UCSD-AML1 (cell line): ENCODE results near the gene DAPK1.

Experiments
- DNase-seq: peaks from one replicate; lab custom pipeline; 2025; ENCODE audit not compliant: unreplicated experiment; lab: John Stamatoyannopoulos, UW

Gene DAPK1

DNA sequence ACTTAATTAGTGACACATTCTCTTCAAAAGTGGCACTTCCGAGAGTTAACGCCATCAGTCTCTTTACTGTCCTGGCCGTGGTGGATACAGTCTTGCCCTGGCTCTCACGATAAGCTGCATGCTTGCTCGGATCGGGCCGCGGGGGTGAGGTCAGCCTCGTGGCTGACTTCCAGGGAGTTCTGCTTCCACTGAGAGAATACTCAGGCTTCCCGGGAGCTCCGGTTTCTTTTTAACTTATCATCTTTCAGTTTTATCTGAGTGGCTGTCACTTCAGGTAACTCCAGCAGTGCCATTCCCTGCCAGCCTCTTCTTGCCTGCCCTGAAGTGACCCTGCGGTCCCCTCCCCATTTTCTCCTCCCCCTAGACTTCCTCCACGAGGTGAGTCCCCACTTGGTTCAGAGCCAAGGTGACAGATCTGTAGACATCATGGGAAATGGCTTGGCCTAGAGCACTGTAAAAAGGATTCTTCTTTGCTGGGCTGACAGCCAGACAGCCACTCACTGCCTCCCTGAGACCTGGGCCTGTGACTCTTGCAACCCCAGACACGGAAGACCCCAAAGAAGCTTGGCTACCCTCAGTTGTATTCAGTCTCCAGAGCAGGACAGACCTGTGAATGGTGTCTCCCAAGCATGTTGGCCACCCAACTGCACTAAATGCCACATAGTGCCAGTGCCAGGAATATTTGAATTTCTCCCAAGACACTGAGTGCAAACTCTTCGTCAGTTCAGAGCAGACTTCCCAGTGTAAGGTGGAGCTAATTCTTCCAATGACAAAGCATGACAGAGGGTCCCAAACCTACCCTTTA lies 95.1 kb downstream of the DAPK1 start:
- no peak for DNase-seq

DNA sequence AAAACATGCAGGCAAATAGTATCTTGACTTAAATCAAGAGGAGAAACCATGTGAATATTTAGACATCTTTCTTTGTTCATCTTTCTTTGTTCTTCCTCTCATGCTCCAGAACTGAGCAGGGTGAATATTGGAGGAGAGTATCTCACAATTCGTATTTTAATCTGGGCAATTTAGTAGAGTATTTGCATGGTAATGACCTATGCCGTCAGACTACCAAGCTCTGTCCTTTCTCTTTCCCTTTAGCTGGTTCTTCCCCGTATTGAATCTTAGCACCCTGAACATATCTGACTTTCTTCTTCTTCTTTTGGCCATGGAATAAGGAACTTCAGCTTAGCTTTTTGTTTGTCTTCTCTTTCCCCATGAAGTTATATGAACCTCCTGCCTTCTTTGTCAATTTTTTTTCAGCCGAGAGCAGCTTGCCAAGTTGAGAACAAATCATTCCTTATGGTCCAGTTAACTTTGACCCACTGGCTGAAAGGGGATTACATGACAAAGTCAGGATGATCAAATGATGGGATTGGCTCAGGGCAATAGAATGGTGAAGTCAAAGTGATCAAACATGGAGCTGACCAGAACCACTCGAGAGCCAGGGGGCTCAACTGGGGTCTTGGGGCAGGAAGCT lies 95.8 kb downstream of the DAPK1 start:
- no peak for DNase-seq

GRCh38 chr9:87594194-87594593 lies 96.5 kb downstream of the DAPK1 start:
- no peak for DNase-seq

DNA sequence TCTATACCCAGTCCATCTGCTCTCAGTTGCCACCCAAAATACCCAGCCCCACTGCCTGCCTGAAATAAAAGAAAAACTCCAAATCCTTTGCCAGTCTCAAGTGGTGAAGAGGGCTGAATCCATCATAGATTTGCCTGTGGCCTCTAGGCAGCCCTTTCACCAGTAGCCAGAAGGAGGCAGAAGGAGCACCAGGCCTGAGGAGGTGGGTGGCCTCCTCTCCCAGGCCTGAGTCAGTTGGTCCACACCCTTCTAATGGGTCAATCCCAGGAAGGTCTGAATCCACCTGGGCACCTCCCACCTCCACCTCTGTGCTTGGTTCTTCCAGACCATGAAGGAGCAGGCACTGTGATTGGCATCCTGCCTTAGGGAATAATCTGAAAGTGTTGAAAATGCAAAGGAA lies 97.0 kb downstream of the DAPK1 start:
- no peak for DNase-seq

GRCh38 chr9:87595610-87596009 lies 97.9 kb downstream of the DAPK1 start:
- no peak for DNase-seq

GRCh38 chr9:87596862-87597261 lies 99.2 kb downstream of the DAPK1 start:
- no peak for DNase-seq

DNA sequence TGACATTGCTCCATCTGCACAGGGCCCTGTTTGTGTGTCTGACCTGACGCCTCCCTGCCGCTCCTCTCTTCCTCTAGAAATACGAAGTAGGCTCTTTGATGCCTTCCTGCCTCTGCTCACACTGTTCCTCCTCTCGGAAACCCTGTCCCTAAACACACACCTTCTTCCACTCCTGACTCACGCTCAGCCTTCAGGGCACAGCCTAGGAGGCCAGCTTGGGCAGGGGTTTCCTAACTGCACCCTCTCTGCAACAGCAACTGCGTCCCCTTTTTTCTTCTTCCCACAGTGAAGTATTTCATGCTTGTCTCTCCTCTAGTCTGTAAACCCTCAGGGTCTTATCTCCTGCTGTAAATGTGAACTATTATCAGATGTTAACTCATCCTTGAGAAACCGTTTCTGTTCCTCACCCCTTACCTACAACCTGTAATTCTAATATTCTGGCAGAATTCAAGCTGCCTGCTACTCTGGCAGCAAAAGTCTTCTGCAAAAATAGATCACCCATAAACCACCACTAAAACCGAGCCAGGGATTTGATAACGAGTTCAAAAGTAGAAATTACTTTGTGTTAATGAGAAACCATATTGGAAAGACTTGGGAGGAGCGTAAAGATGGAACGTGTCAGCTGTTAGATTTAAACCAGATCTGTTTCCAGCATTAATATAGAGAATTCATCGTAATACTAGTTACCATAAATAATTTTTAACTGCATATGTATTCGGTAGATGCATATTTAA lies 100.2 kb downstream of the DAPK1 start:
- DNase-seq, result no peak

- DNase-seq, result no peak
Measured at GRCh38 chr9:87599901-87600610, 102.4 kb downstream of the DAPK1 start.

DNA sequence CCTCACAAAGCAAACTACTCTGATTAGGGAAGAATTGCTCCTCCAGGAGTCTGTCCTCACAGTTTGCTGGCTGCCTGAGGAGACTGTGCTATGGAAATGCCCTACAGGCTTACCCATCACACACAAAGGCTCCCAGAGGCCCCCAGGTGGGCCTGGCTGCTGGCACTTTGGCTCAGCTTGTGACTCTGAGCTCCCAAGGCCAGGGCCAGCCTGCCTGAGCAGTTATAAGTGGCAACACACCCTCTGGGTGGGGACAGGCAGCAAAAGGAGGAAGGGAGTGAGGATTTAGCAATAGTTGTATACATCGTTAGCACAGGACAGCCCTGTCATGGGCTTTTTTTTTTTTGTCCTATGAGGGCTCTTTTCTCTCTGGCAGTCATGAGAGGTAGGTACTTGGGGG lies 103.5 kb downstream of the DAPK1 start:
- no peak for DNase-seq

DNA sequence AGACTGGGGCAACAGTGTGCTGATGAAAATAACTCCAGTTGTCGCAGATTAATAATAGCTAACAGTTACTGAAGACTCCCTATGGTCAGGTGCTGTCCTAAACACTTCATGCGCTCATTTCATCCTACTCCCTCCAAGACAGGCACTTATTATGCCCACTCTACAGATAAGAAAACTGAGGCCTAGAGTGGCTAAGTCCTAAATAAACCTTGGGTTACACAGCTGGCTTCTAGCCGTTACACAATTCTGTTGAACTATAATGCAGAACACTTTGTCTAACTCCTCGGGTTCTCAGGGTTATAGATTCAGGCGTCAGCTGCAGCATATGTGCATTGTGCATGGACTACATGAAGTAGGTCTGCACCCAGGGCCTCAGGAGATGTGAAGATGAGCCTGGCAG lies 103.9 kb downstream of the DAPK1 start:
- no peak for DNase-seq

GRCh38 chr9:87602933-87603643 lies 105.4 kb downstream of the DAPK1 start:
- no peak for DNase-seq

- no peak for DNase-seq
Measured at GRCh38 chr9:87603854-87604490, 106.3 kb downstream of the DAPK1 start.

GRCh38 chr9:87604886-87605588 lies 107.4 kb downstream of the DAPK1 start:
- DNase-seq, result no peak

GRCh38 chr9:87605676-87606075 lies 108.0 kb downstream of the DAPK1 start:
- DNase-seq, result no peak

GRCh38 chr9:87606841-87607521 lies 109.3 kb downstream of the DAPK1 start:
- no peak for DNase-seq

DNA sequence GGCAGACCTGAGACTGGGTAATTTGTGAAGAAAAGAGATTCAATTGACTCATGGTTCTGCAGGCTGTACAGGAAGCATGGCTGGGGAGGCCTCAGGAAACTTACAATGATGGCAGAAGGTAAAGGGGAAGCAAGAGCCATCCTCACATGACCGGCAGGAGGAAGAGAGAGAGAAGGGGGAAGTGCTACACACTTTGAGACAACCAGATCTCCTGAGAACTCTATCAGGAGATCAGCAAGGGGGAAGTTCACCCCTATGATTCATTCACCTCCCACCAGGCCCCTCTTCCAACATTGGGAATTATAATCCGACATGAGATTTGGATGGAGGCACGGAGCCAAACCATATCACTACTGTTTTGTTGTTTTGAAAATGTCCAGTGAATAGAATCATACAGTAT lies 110.2 kb downstream of the DAPK1 start:
- DNase-seq, result no peak

- DNase-seq, result no peak
Measured at GRCh38 chr9:87609002-87609401, 111.3 kb downstream of the DAPK1 start.

- DNase-seq, result no peak
Measured at GRCh38 chr9:87609486-87609885, 111.8 kb downstream of the DAPK1 start.
